Measurements from ENCODE around the gene GPSM1. TPM values are rescaled to one million over a fixed set of nuclear protein-coding genes. Genes with fewer than 3 reads are reported as not detected.

The GPSM1 gene
- total and polyA plus RNA-seq, 9 of the 15 experiments (the other 6 are each of a cell fraction or from before 2014, with no cell fraction given): 0.04 to 14.2 (median 3.1) TPM

DNA sequence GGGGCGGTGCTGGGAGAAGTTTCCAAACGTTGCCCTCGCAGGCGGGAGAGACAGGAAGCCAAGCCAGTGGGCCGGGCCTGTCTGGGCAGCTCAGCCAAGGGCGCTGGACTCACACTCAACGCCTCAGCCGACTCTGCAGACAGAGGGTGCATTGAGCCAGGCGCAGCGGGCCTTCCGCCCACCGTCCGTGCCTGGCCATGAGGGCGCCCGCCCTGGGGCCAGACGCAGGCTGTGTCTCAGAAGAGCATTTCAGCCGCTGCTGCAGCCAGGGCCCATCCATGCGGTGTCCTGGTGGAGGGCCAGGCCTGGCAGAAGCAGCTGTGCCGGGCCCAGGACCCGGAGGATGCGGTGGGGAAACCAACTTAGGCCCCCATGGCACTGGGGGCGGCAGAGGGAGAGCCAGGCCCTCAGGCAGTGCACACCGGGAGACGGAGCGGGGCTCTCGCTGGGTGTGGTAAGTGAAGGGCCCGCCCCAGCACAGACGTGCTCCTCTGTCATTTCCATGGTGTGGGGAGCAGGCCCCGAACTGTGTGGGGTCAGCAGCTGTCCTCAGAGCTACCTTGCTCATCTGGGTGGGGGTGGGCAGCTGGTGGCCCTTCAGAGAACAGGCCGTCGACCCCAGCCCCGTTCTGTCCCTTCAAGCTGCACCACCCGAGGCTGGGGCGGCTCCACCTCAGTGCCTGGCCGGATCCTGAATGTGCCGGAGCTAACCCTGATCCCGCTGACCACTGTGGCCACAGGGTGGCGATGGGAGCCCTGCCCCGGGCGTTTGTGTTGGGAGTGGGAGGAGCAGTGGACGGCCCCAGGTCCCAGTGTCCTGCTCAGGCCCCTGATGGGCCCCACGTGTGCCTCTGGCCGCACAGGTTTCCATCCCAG is 18.2 kb downstream of the GPSM1 start:
- DNase-seq (ENCODE audit: extremely low read depth in 1 of 4, low spot score in 3 of 4): peak; percentile 79 to 86 (median 80)
- peak overlapping the region; percentile 87 for H2AFZ ChIP-seq (ENCODE audit: low read depth, low read length)
- ChIA-PET POLR2A (interaction anchor here (0.6 to 1.5 kb wide), 11 partner anchors 10 to 681 kb away, joined by 3 to 11 read pairs (median 4); partner anchors contain the start of genes DNLZ, ENTR1 and PMPCA), CTCF (ENCODE audit: low intra/inter-chr PET ratio) (interaction anchor here (0.7 to 1.8 kb wide), 3 partner anchors 9 to 54 kb away, joined by 3 to 7 read pairs (median 4); partner anchors contain the start of gene SNAPC4)
- peak overlapping the region; percentile 42; the same call in 1 of the 3 replicates for H3K27ac ChIP-seq (ENCODE audit: extremely low read depth, low read depth, low read length)
- intact Hi-C loops (cut with micrococcal nuclease): no loop called here
- H3K9me3 ChIP-seq (replicated peaks; ENCODE audit: control insufficient read depth, insufficient read depth, low read depth, low read length): no peaks in the 10 kb centered on the region
- peak; percentile 88 for ATAC-seq
- no peaks in the 10 kb centered on the region for H3K27me3 ChIP-seq (ENCODE audit: control insufficient read depth in 2 of 2, insufficient read depth in 2 of 2, low read length in 2 of 2)
- no peak overlapping the region for H3K4me3 ChIP-seq
- no TSS peak for BruUV-seq (replicated peaks)
- no peaks in the 10 kb centered on the region for H3K79me2 ChIP-seq (ENCODE audit: control insufficient read depth, insufficient read depth, low read length)
- WGBS (ENCODE audit: insufficient coverage, low coverage, missing lambda C conversion rate): 38% methylated on average over 31 of the region's 43 CpGs
- peaks cover 6% of the 10 kb centered on the region for H3K9me1 ChIP-seq (ENCODE audit: control insufficient read depth, insufficient read depth, low read length)
- no peaks in the 10 kb centered on the region for H3K36me3 ChIP-seq (ENCODE audit: control insufficient read depth, insufficient read depth, low read length)
- no peaks in the 10 kb centered on the region for H4K20me1 ChIP-seq (replicated peaks; ENCODE audit: control insufficient read depth, insufficient read depth, low read length)
- peak overlapping the region; percentile 66 for H3K4me2 ChIP-seq (ENCODE audit: insufficient read depth, low read length)
- H3K4me1 ChIP-seq (replicated peaks in 1 of 2; ENCODE audit: control insufficient read depth in 2 of 2, insufficient read depth in 2 of 2, low read length in 2 of 2): peaks cover 19 to 97% of the 10 kb centered on the region in 2 experiments
- peak overlapping the region; percentile 34 to 91; a peak in 3 of 4 replicates for H3K9ac ChIP-seq (ENCODE audit: insufficient read depth in 1 of 2, low read depth in 2 of 2, low read length in 2 of 2)
- in situ Hi-C loops (cut with MboI): loop anchor here (25.0 kb wide), 1 partner anchor 292 kb away; no protein-coding TSS in a partner anchor
- FAIRE-seq: peak; percentile 67
- TF ChIP-seq, protein P1, sequence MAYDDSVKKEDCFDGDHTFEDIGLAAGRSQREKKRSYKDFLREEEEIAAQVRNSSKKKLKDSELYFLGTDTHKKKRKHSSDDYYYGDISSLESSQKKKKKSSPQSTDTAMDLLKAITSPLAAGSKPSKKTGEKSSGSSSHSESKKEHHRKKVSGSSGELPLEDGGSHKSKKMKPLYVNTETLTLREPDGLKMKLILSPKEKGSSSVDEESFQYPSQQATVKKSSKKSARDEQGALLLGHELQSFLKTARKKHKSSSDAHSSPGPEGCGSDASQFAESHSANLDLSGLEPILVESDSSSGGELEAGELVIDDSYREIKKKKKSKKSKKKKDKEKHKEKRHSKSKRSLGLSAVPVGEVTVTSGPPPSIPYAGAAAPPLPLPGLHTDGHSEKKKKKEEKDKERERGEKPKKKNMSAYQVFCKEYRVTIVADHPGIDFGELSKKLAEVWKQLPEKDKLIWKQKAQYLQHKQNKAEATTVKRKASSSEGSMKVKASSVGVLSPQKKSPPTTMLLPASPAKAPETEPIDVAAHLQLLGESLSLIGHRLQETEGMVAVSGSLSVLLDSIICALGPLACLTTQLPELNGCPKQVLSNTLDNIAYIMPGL (CRISPR knock-in tag; IDR thresholded peaks at IDR 0.05): no peak
- TF ChIP-seq ZNF77 (CRISPR knock-in tag; IDR thresholded peaks at IDR 0.05) (no peak), NFXL1 (CRISPR knock-in tag; IDR thresholded peaks at IDR 0.05) (no peak), GABPA (tag; conservative IDR thresholded peaks at IDR 0.05; ENCODE audit: low read depth) (no peak), KLF16 (IDR thresholded peaks at IDR 0.05) (peak; percentile 61; the same call in 1 of the 2 replicates), PHF21A (IDR thresholded peaks at IDR 0.05; ENCODE audit: borderline replicate concordance, low read depth) (no peak), ZNF121 (CRISPR knock-in tag; conservative IDR thresholded peaks at IDR 0.05) (no peak), ZFX (CRISPR knock-in tag; IDR thresholded peaks at IDR 0.05) (peak; percentile 56), CREB5 (CRISPR knock-in tag; IDR thresholded peaks at IDR 0.05) (no peak), NONO (IDR thresholded peaks at IDR 0.05; ENCODE audit: low read depth in 2 of 2, low read length in 1 of 2) (0 out of 4 replicates have a peak, but pooled peaks of 1 of the 2 experiments have one; percentile 56), MAFG (tag; conservative IDR thresholded peaks at IDR 0.05) (no peak), FIP1L1 (IDR thresholded peaks at IDR 0.05; ENCODE audit: low read depth, low read length, poor library complexity, severe bottlenecking) (peak; percentile 58), RAD21 (CRISPR knock-in tag; conservative IDR thresholded peaks at IDR 0.05 in 1 of 2, IDR thresholded peaks at IDR 0.05 in 1 of 2) (peak; percentile 58 to 72), COPS2 (conservative IDR thresholded peaks at IDR 0.05) (no peak)
- TF ChIP-seq, protein P2, sequence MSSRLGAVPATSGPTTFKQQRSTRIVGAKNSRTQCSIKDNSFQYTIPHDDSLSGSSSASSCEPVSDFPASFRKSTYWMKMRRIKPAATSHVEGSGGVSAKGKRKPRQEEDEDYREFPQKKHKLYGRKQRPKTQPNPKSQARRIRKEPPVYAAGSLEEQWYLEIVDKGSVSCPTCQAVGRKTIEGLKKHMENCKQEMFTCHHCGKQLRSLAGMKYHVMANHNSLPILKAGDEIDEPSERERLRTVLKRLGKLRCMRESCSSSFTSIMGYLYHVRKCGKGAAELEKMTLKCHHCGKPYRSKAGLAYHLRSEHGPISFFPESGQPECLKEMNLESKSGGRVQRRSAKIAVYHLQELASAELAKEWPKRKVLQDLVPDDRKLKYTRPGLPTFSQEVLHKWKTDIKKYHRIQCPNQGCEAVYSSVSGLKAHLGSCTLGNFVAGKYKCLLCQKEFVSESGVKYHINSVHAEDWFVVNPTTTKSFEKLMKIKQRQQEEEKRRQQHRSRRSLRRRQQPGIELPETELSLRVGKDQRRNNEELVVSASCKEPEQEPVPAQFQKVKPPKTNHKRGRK (tag; IDR thresholded peaks at IDR 0.05): no peak

Data from K562 (cell line).